HUDEP-2 (cell line): ENCODE measurements around the gene RNF2.

Source experiments
- DNase-seq, 76 experiments: peaks; one replicate each; lab custom pipeline; 2025; ENCODE audit not compliant: unreplicated experiment in 76 of 76; lab: John Stamatoyannopoulos, UW

Gene RNF2

GRCh38 chr1:185087101-185087500 lies 41.7 kb downstream of the RNF2 start:
- DNase-seq, result no peak

- peak in 12 of 76 experiments; percentile 2 to 63 (median 25) for DNase-seq
These were observed 42.4 kb downstream of the RNF2 start for GRCh38 chr1:185087746-185088145.

- DNase-seq, result no peak
These were observed 46.1 kb downstream of the RNF2 start for GRCh38 chr1:185091480-185091879.

DNA sequence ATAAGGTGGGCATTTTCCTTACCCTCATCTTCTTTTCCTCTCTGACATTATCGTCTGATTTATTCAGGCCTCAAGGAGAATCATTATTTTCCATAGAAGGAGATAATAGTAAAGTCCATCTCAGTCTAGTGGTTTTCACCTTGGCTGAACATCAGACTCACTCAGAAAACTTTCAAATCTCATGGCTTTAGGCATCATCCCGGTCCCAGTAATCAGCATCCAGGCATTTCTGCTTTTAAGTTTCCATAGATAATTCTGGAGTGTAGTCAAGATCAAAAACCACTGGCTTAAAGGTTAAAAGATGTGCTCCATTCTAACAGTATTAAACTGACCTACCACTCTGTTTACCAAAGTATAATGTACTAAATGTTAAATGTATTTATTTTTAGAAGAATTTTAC lies 49.4 kb downstream of the RNF2 start:
- DNase-seq, result no peak

- DNase-seq, result no peak
These were observed 51.2 kb downstream of the RNF2 start for GRCh38 chr1:185096531-185096930.

- no peak for DNase-seq
These were observed 58.7 kb downstream of the RNF2 start for GRCh38 chr1:185104083-185104482.

DNA sequence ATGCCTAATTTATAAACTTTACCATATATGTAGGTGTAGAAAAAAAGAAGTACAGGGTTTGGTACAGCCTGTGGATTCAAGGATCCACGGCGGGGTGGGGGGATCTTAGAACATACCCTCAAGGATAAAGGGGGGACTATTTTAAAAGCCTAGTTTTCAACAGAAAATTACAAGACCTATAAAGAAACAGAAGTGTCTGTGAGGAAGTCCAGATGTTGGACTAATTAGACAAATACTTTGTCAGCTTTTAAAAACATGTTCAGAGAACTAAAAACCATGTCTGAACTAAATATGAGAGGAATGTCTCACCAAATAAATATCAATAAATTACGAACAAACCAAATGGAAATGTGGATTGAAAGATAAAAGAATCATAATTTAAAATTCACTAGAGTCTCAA lies 59.8 kb downstream of the RNF2 start:
- no peak for DNase-seq

DNA sequence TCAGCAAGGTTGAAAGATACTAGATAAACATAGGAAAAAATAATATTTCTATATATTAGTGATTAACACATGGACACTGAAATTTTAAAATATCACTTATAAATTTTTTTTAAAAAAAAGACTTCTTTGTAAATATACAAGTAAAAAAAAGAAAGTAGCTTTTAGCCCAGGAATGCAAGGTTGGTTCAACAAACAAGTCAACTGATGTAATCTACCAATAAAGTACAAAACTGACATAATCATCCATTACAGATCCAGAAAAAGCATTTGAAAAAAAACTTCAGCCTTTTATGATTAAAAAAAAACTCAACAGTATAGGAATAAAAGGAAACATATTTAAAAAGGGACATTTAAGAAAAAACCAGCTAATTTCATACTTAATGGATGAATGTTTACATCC lies 63.0 kb downstream of the RNF2 start:
- DNase-seq, result no peak

DNA sequence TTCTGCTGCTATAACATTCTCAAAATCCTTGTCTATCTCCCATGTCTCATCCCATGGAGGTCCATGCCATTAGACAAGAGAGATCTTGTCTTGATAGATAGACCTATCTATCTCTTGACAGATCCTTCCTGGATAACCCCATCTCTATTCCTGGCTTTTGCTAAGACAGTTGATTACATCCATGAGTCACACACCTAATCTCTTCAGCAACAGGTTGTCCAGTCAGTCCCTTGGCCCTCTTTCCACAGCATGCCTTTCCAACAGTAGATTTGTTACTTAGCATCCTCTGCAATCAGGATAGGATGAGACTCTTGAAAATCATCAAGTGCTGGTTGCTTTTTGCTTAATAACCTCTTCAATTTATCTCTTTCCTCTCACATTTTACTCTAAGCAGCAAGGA lies 64.8 kb downstream of the RNF2 start:
- DNase-seq, result no peak

DNA sequence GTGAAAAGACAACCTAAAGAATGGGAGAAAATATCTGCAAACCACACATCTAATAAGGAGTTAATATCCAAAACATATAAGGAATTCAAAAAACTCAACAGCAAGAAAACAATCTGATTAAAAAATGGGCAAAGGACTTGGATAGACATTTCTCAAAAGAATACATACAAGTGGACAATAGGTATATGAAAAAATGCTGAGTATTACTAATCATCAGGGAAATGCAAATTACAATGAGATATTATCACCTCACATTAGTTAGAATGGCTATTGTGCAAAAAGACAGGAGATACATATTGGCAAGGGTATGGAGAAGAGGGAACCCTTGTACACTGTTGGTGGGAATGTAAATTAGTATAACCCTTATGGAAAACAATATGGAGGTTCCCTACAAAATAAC lies 66.5 kb downstream of the RNF2 start:
- DNase-seq, result no peak

DNA sequence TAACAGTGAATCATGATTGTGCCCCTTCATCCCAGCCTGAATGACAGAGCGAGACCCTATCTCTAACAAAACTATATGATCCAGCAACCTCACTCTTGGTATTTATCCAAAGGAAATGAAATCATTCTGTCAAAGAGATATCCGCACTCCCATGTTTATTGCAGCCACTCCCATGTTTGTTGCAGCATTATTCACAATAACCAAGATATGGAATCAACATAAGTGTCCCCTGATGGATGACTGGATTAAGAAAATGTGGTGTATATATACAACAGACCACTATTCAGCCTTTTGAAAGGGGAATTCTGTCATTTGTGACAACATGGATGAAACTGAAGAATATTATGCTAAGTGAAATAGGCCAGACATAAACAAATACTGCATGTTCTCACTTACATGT lies 67.0 kb downstream of the RNF2 start:
- DNase-seq, result no peak

- no peak for DNase-seq
These were observed 84.3 kb downstream of the RNF2 start for GRCh38 chr1:185129708-185130107.

DNA sequence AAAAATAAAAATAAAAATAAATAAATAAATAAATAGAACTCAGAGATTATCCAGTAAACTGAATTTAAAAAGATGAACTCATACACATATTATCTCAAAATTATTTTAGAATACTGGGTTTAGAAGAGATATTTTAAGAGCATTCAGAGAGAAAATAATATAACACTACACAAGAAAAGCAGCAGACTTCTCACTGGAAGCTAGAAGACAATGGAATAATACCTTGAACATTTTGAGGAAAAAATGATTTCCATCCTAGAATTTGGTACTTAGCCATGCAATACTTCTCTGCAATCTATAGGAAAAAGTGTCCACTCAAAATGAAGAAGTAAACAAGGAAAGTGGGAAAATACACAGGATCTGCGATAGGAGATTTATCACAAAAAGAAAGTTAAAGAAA lies 87.2 kb downstream of the RNF2 start:
- DNase-seq, result no peak

DNA sequence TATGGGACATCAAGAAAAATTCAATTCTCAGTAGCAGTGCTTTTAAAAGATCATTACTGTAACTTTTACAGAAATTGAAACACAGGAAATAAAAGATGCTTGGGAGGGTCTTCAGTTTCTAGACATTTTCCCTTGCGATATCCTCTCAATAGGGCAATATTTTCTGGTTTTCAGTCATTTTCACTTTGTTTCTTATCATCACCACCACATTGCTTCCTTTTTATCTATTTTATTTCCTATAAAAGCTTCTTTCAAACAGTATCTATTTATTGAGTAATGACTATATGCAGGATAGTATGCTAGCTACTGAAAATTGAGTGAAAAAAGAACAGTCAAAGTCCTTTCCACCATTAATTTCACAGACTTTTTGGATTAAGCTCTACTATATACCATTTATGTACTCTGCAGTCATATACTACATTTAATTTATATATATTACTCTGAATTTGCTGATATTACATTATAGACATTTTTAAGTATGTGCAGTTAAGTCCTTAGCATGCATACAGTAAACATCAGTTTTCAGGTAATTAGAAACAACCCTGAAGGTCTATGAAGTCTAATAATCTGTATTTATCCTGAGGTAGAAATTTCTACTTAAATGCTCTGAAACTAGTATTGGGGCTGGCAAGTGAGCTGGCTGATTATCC lies 92.7 kb downstream of the RNF2 start:
- DNase-seq, result peak in 1 of 76 experiments; percentile 19

- DNase-seq, result no peak
These were observed 93.9 kb downstream of the RNF2 start for GRCh38 chr1:185139246-185139645.

GRCh38 chr1:185144233-185144632 lies 98.9 kb downstream of the RNF2 start:
- no peak for DNase-seq

- peak in 8 of 76 experiments; percentile 2 to 37 (median 16) for DNase-seq
These were observed 105.9 kb downstream of the RNF2 start for GRCh38 chr1:185151215-185151614.
